H1 (cell line): ENCODE results near the gene VSTM4. TPM values are rescaled to one million over a fixed set of nuclear protein-coding genes. Genes with fewer than 3 reads are reported as not detected.

ENCODE experiments used
- CHD7 ChIP-seq: fragments of 300-600 bp; sonication (generic); IDR thresholded peaks from 2 replicates; pipeline ENCODE4 v1.7.1; 2012; ENCODE audit warnings: low read length, moderate library complexity, mild to moderate bottlenecking, inconsistent platforms; ENCODE audit not compliant: insufficient replicate concordance
- GABPA ChIP-seq: IDR thresholded peaks from 2 replicates; pipeline ENCODE4 v1.6.1; 2011; ENCODE audit warnings: mild to moderate bottlenecking, low read length, moderate library complexity, borderline replicate concordance; ENCODE audit not compliant: insufficient read depth
- HDAC6 ChIP-seq: IDR thresholded peaks from one replicate; pipeline ENCODE4 v1.7.1; 2012; ENCODE audit warnings: low read depth, mild to moderate bottlenecking, inconsistent platforms, low read length, moderate library complexity
- POLR2AphosphoS5 ChIP-seq: IDR thresholded peaks from 2 replicates; pipeline ENCODE4 v1.6.1; 2011; ENCODE audit warnings: low read depth, low read length
- RAD21 ChIP-seq, 2 experiments: IDR thresholded peaks in 1 of 2; conservative IDR thresholded peaks in 1 of 2; 2 replicates each; pipeline ENCODE4 v1.6.1; 2011; ENCODE audit warnings: low read depth in 2 of 2, low read length in 2 of 2, improper control_type of control experiment in 1 of 2, inconsistent platforms in 1 of 2, mild to moderate bottlenecking in 1 of 2, moderate library complexity in 1 of 2
- RFX5 ChIP-seq: IDR thresholded peaks from 2 replicates; pipeline ENCODE4 v1.6.1; 2011; ENCODE audit warnings: low read depth, low read length, improper control_type of control experiment, borderline replicate concordance
- RNF2 ChIP-seq: fragments of 200-900, 300-1000 bp; sonication (generic); IDR thresholded peaks from 2 replicates; pipeline ENCODE4 v1.7.1; 2016; ENCODE audit warnings: borderline replicate concordance, low read depth, mild to moderate bottlenecking, antibody characterized with exemption, low read length; ENCODE audit not compliant: poor library complexity, severe bottlenecking; ENCODE audit errors: missing control alignments
- SIRT6 ChIP-seq: IDR thresholded peaks from one replicate; pipeline ENCODE4 v1.7.1; 2012; ENCODE audit warnings: low read length, inconsistent platforms
- SP2 ChIP-seq: IDR thresholded peaks from 2 replicates; pipeline ENCODE4 v1.6.1; 2012; ENCODE audit warnings: mild to moderate bottlenecking, low read length, inconsistent platforms
- SRF ChIP-seq: IDR thresholded peaks from 2 replicates; pipeline ENCODE4 v1.6.1; 2011; ENCODE audit warnings: mild to moderate bottlenecking, low read depth, low read length, moderate library complexity
- ZNF274 ChIP-seq: IDR thresholded peaks from 2 replicates; pipeline ENCODE4 v1.7.0; 2012; ENCODE audit warnings: low read length, borderline replicate concordance; ENCODE audit errors: extremely low read depth
- polyA plus RNA-seq, 7 experiments: library from polyadenylated mRNA; depleted of rRNA in 3 of 7; stranded (reverse) in 5 of 7; unstranded in 2 of 7; fragments of >200 nt in 5 of 7; fragments of 200-250 nt in 2 of 7; gene quantifications; 1 replicate in 5 of 7; 2 replicates in 1 of 7; 4 replicates in 1 of 7; pipeline versions ENCODE4 v1.2.1 to v1.2.3, GENCODE V29; 2011 to 2013; ENCODE audit warnings: missing spikeins in 2 of 7, mixed read lengths in 2 of 7
- total RNA-seq: library from RNA; stranded (reverse); fragmentation: NEBNext Ultra II Directional; extraction: Animal tissue kit (Norgen Biotek cat#: 25700); gene quantifications from 2 replicates; pipeline ENCODE4 v1.2.1, GENCODE V29; 2021

The VSTM4 gene
- total and polyA plus RNA-seq, 2 of the 8 experiments (the other 6 are each of a cell fraction or from before 2014, with no cell fraction given), result 0.48 to 0.73 TPM

GRCh38 chr10:49071160-49071761 lies 44.1 kb downstream of the VSTM4 start (continued):
- TF ChIP-seq CHD7 (no peak), RNF2 (no peak), HDAC6 (no peak), ZNF274 (no peak), GABPA (no peak), SRF (no peak), SIRT6 (no peak), RAD21 (IDR thresholded peaks at IDR 0.05 in 1 of 2, conservative IDR thresholded peaks at IDR 0.05 in 1 of 2; ENCODE audit: low read depth in 2 of 2, low read length in 2 of 2) (no peak), POLR2AphosphoS5 (no peak), SP2 (no peak), RFX5 (no peak)
